Stimulated activated CD4-positive, alpha-beta T cell treated with anti-CD3 and anti-CD28 coated beads, Interleukin-12 subunit alpha, Interleukin-12 subunit beta, amount 100 ng/mL, for 4 hours (primary cell): ENCODE data around the gene SEPTIN2.
"Not testable (repeated sequence)": the region's sequence is repeated elsewhere in the genome, so short reads cannot be mapped to it uniquely, and the experiment has no call there.

ENCODE experiments used
- DNase-seq: peaks from one replicate; pipeline ENCODE4 v3.0.0-alpha.2; 2020

The SEPTIN2 gene

DNA sequence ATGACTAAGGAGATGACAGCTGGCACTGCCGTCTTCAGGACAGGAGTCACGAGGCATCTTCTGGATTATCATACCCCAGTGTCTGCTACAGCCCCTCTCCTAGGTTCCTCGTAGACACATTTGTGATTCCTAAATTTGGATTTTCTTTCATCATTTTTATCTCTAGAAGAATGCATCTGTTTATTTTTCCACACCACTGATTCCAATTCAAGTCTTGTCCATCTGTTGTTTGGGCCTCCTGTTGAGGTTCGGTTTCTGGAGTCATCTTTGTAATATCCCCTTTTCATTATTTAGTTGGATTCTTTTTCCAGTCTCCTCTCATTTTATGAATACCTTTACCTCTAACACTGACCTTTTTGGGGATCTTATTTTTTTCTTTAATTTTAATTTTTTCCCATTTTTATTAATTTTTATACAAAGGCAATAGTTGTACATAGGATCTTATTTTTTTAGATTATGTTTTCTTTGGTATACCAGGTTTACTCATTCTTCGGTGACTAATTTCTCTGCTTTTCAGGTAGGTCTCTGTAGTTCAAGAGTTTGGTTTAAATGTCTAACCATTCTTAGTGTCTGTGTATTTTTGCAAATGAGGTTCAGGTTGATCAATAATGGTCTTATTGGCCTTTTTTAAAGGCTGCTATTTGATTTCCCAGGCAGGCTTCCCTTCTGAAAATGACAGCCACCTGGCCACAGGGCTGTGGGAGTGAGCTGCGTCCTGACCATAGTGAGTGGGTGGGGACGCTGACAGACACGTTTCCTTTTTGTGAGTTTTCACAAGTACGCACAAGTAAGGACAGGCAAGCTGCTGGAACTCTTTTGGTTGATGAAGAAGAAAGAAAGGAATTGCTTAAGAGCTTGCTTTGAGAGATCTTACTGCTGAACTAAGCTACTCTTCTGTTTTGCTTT lies 74.8 kb downstream of the SEPTIN2 start:
- no peak for DNase-seq

DNA sequence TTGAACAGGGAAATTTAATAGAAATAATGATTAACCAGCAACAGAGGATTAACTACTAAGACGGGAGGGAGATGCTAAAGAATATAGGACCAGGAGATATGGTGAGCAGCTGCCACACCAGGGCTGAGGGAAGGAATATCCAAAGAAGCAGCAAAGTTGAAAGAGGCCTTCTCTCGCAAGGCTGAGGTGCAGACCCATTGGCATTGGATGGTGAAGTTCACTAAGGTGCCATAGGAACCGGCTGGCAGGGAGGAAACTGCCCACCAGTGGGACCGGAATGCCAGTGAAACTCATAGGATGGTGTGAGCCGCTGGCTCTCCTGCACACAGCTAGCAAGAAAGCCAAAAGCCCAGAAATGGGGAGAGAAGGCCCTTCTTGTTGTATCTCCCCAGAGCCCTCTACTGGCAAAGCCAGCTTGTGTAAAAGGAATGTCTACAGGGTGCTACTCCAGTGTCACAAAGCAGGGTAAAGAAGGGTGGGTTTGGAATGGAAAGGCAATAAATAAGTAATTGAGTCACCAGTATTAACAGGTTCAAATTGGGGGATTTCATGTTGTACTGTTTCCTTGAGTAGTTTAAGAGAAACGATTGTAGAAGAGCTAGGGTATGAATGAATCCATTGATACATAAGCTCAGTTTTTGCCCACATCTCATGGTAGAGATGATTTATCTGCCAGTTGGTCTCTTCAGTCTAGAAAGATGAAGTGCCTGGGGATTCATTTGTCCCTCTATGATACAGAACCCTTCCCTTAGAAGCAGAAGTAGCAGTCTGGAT lies 76.4 kb downstream of the SEPTIN2 start:
- DNase-seq: no peak

DNA sequence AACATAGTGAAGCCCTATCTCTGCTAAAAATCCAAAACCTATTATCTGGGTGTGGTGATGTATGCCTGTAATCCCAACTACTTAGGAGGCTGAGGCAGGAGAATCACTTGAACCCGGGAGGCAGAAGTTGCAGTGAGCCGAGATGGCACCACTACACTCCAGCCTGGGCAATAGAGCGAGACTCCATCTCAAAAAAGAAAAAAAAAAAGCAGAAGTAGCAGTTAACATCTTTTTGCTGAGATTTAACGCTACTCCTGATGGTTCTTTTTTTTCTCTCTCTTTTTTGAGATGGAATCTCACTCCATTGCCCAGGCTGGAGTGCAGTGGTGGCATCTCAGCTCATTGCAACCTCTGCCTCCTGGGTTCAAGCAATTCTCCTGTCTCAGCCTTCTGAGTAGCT lies 77.0 kb downstream of the SEPTIN2 start:
- not testable (repeated sequence) for DNase-seq

DNA sequence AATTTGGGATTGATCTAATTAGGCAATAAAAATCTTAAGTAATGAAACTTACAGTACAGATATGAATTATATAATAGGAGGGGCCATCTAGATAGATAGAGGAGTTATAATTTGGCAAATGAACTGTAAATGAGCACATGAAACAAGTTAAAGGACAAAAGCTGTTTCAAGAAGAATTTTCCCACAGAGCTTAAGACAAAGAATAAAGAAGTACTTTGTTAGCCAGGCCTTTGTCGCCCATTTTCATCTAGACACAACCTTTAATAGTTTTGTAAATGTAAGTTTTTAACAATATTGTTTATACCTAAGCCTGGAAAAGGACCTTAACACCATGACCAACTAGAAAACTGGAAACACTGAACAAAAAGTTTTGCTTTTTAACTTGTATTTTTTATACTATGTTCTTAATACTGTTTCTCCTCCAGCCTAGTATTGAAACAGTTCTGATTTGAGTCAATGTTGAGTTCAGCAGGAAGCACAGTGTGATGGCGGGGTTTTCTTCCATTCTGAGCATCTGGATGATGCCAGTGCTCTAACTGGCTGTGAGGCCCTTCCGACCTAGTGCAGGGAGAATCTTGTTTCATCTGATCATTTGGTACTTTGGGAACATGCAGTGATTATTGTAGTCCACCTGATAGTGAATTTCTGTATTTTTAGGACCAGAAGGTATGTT lies 77.9 kb downstream of the SEPTIN2 start:
- DNase-seq: no peak

DNA sequence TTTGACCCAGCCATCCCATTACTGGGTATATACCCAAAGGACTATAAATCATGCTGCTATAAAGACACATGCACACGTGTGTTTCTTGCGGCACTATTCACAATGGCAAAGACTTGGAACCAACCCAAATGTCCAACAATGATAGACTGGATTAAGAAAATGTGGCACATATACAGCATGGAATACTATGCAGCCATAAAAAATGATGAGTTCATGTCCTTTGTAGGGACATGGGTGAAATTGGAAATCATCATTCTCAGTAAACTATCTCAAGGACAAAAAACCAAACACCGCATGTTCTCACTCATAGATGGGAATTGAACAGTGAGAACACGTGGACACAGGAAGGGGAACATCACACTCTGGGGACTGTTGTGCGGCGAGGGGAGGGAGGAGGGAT lies 81.1 kb downstream of the SEPTIN2 start:
- not testable (repeated sequence) for DNase-seq

DNA sequence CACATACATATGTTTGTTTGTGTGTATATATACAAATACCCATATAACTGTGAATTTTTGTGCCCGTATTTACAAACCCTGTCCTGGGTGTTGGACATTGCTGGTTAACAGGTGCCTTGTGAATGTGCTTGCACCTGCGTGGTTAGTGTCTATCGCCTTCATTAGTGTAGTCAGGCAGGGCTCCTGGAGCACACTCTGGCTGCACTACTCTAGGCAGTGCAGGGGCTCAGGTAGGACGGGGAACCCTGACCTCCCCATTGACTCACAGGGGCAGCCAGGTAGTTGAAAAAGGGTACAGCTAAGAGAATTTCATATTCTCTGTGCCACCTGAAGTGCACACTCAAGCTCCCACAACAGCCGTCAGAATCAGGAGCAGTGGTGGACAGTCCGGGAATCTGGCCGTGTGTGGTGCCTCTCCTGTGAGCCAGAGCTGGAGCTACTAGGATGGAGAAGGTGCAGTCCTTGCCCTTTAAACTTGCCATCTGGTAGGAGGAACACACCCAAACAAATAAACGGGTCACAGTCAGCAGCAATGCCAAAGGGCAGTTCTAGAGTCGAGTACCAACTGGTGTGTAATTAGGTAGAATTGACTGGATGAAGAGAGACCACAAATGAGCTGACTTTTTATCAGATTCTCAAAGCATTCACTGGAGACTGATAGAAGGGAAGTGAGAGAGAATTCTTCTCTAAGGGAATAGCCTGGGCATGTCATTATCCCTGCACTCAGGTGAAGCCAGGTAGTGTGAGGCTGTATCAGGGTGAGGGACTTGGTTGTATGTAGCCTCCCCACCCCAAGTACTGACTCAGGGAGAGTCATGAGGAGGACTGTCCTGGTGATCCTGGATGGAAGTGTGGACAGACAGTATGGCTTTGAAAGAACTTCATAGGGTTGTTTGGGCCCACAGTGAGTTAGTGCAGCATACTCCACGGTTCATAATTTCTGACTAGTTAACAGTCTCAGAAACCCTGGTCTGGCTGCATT lies 84.5 kb downstream of the SEPTIN2 start:
- DNase-seq: no peak
